ENCODE results near the gene TIGAR. TPM values are rescaled to one million over a fixed set of nuclear protein-coding genes. Genes with fewer than 3 reads are reported as not detected.

TIGAR gene
- total and polyA plus RNA-seq, 2 donors (not counting 3 experiments of a cell fraction or from before 2014, with no cell fraction given) = 5.6 to 31.2 TPM

GRCh38 chr12:4331842-4332241, 10.8 kb downstream of the TIGAR start:
- peaks cover 4% of the 10 kb centered on the region for H4K20me1 ChIP-seq (replicated peaks; ENCODE audit: control insufficient read depth, extremely low read depth, insufficient read depth, low read length)
- BruUV-seq (replicated peaks) = no TSS peak
- H3K9ac ChIP-seq (replicated peaks; ENCODE audit: extremely low read depth, insufficient read depth, low read length) = no peak overlapping the region
- FAIRE-seq (no peak), DNase-seq (ENCODE audit: low read depth, low spot score) (no peak)
- H2AFZ ChIP-seq (ENCODE audit: low read depth, low read length) = no peak overlapping the region
- peaks cover 23% of the 10 kb centered on the region for H3K79me2 ChIP-seq (ENCODE audit: control insufficient read depth, insufficient read depth, low read length)
- no peak overlapping the region for H3K4me2 ChIP-seq (ENCODE audit: insufficient read depth, low read length)
- POLR2A ChIA-PET = no interaction called here
- intact Hi-C loops (cut with micrococcal nuclease) (no loop called here), dilution Hi-C loops (cut with MboI; ENCODE audit: extremely low pct_ligation_motif_present, low sequenced_read_pairs) (no loop called here)
- no peak overlapping the region for H3K27ac ChIP-seq (ENCODE audit: insufficient read depth, low read depth, low read length)
- H3K27me3 ChIP-seq (ENCODE audit: control insufficient read depth in 2 of 2, insufficient read depth in 2 of 2, low read length in 2 of 2) = no peaks in the 10 kb centered on the region
- TF ChIP-seq POLR2A (IDR thresholded peaks at IDR 0.05; ENCODE audit: low read depth, low read length) (no peak), MYC (IDR thresholded peaks at IDR 0.05; ENCODE audit: low read depth, low read length) (no peak), POLR2AphosphoS5 (IDR thresholded peaks at IDR 0.05; ENCODE audit: insufficient read depth, low read depth, low read length) (no peak), CTCF (IDR thresholded peaks at IDR 0.05; ENCODE audit: extremely low read depth in 1 of 2, insufficient read depth in 1 of 2, low read depth in 1 of 2, low read length in 2 of 2) (no peak), FOS (IDR thresholded peaks at IDR 0.05; ENCODE audit: borderline replicate concordance, insufficient read depth, low read length) (no peak), EZH2 (IDR thresholded peaks at IDR 0.05; ENCODE audit: borderline replicate concordance, low read depth, low read length, severe bottlenecking) (no peak), GATA2 (IDR thresholded peaks at IDR 0.05; ENCODE audit: insufficient read depth, insufficient read length, low read depth, low read length) (no peak), MAX (IDR thresholded peaks at IDR 0.05; ENCODE audit: insufficient read depth, insufficient read length) (no peak), JUN (IDR thresholded peaks at IDR 0.05; ENCODE audit: borderline replicate concordance, insufficient read depth, insufficient read length, low read depth) (no peak)
- no peaks in the 10 kb centered on the region for H3K9me3 ChIP-seq (replicated peaks; ENCODE audit: control insufficient read depth, insufficient read depth, low read length)
- no peaks in the 10 kb centered on the region for H3K9me1 ChIP-seq (replicated peaks; ENCODE audit: control insufficient read depth, extremely low read depth, insufficient read depth, low read length)
- no peak overlapping the region for H3K4me3 ChIP-seq (replicated peaks in 1 of 3; ENCODE audit: insufficient read depth in 1 of 3, low read depth in 1 of 3, low read length in 3 of 3)
- H3K4me1 ChIP-seq (ENCODE audit: control insufficient read depth, extremely low read depth, insufficient read depth, low read length) = no peaks in the 10 kb centered on the region
- CTCF ChIA-PET = no interaction called here
- peaks cover 0 to 10% of the 10 kb centered on the region in 2 experiments for H3K36me3 ChIP-seq (ENCODE audit: control insufficient read depth in 2 of 2, extremely low read depth in 1 of 2, insufficient read depth in 2 of 2, low read length in 2 of 2)
